ENCODE results near the gene FEN1.

Gene FEN1

DNA sequence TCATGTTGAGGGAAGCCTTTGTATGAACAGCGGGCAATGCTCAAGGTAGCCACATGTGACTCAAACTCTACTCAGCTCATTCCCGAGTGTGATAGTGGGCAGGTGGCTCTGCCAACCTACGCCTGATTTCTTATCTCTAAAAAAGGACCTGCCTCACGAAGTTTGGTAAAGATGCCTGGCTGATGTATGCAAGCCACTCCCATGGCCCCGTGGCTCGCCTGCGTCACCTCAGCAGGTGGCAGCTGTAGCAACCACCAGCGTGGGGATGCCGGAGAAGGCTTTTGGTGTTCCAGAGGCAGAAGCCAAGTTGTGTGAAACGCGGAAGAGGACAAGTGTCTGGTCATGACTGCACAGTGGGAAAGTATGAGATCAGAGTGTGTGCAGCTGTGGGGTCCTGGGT is 40.8 kb downstream of the FEN1 start:
- Histone ChIP-seq H3K4me1 (ENCODE audit: control insufficient read depth in 1 of 2, insufficient read depth in 2 of 2, low read length in 2 of 2) (peaks cover 19 to 38% of the 10 kb centered on the region in 2 experiments), H3K4me2 (ENCODE audit: low read length) (no peak overlapping the region), H3K18ac (ENCODE audit: low read length) (no peak overlapping the region), H2AK5ac (ENCODE audit: low read length) (no peak overlapping the region), H4K12ac (ENCODE audit: low read depth, low read length) (no peak overlapping the region), H3K27ac (ENCODE audit: low read depth, low read length) (no peak overlapping the region), H3K79me1 (ENCODE audit: low read length) (peaks cover 10% of the 10 kb centered on the region), H2BK5ac (ENCODE audit: low read depth, low read length, poor library complexity) (no peak overlapping the region), H2AFZ (ENCODE audit: insufficient read depth, low read length, poor library complexity) (no peak overlapping the region), H3K9ac (ENCODE audit: low read length) (no peak overlapping the region), H4K8ac (ENCODE audit: low read depth, low read length) (no peak overlapping the region), H2BK12ac (ENCODE audit: low read length) (no peak overlapping the region), H4K91ac (ENCODE audit: low read depth, low read length) (no peak overlapping the region), H3K79me2 (ENCODE audit: control insufficient read depth, insufficient read depth, low read length, poor library complexity) (peaks cover 33% of the 10 kb centered on the region), H3K9me3 (ENCODE audit: insufficient read depth, low read depth, low read length) (peaks cover 4% of the 10 kb centered on the region), H3K36me3 (ENCODE audit: control insufficient read depth in 1 of 2, insufficient read depth in 2 of 2, low read length in 2 of 2) (peaks cover 44 to 46% of the 10 kb centered on the region in 2 experiments), H3K23ac (ENCODE audit: low read length) (no peak overlapping the region), H3K4me3 (ENCODE audit: low read depth, low read length) (no peak overlapping the region), H3K14ac (ENCODE audit: low read length) (no peak overlapping the region), H2BK120ac (ENCODE audit: insufficient read depth, low read length, poor library complexity) (no peak overlapping the region), H3K27me3 (ENCODE audit: insufficient read depth, low read length) (no peaks in the 10 kb centered on the region), H3K4ac (ENCODE audit: low read depth, low read length) (peak overlapping the region; percentile 50)
- no CpG with 5 or more reads among the region's 11 CpGs for WGBS (ENCODE audit: extremely low coverage, insufficient coverage, insufficient read length)
- DNase-seq, result peak in 1 of 2 donors; percentile 47

DNA sequence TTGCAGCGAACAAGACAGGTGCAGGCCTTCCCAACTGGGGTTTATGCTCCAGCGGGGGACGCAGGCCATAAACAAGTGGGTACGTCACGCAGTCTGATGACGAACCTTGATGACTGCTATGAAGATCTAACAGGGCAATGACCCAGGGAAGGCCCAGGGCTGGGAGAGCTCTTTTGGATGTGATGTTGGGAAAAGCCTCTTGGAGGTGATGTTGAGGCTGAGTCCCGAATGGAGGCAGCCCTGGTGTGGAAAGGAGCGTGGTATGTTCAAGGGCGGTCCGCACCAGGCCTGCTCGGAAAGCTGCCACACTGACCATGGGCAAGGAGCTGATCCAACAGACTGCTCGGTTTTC is 41.2 kb downstream of the FEN1 start:
- Histone ChIP-seq H3K79me2 (ENCODE audit: control insufficient read depth, insufficient read depth, low read length, poor library complexity) (peaks cover 28% of the 10 kb centered on the region), H3K9me3 (ENCODE audit: insufficient read depth, low read depth, low read length) (peaks cover 4% of the 10 kb centered on the region), H3K4me2 (ENCODE audit: low read length) (no peak overlapping the region), H3K27me3 (ENCODE audit: insufficient read depth, low read length) (no peaks in the 10 kb centered on the region), H2BK5ac (ENCODE audit: low read depth, low read length, poor library complexity) (no peak overlapping the region), H2BK12ac (ENCODE audit: low read length) (no peak overlapping the region), H2AK5ac (ENCODE audit: low read length) (no peak overlapping the region), H3K4ac (ENCODE audit: low read depth, low read length) (peak overlapping the region; percentile 50), H3K14ac (ENCODE audit: low read length) (no peak overlapping the region), H2BK120ac (ENCODE audit: insufficient read depth, low read length, poor library complexity) (no peak overlapping the region), H3K18ac (ENCODE audit: low read length) (peak overlapping the region; percentile 3), H2AFZ (ENCODE audit: insufficient read depth, low read length, poor library complexity) (no peak overlapping the region), H3K4me3 (ENCODE audit: low read depth, low read length) (no peak overlapping the region), H3K79me1 (ENCODE audit: low read length) (peaks cover 5% of the 10 kb centered on the region), H3K36me3 (ENCODE audit: control insufficient read depth in 1 of 2, insufficient read depth in 2 of 2, low read length in 2 of 2) (peaks cover 48 to 50% of the 10 kb centered on the region in 2 experiments), H4K8ac (ENCODE audit: low read depth, low read length) (no peak overlapping the region), H4K91ac (ENCODE audit: low read depth, low read length) (no peak overlapping the region), H3K23ac (ENCODE audit: low read length) (no peak overlapping the region), H3K27ac (ENCODE audit: low read depth, low read length) (no peak overlapping the region), H4K12ac (ENCODE audit: low read depth, low read length) (no peak overlapping the region), H3K9ac (ENCODE audit: low read length) (no peak overlapping the region), H3K4me1 (ENCODE audit: control insufficient read depth in 1 of 2, insufficient read depth in 2 of 2, low read length in 2 of 2) (peaks cover 19 to 38% of the 10 kb centered on the region in 2 experiments)
- DNase-seq, result no peak
- no CpG with 5 or more reads among the region's 12 CpGs for WGBS (ENCODE audit: extremely low coverage, insufficient coverage, insufficient read length)

DNA sequence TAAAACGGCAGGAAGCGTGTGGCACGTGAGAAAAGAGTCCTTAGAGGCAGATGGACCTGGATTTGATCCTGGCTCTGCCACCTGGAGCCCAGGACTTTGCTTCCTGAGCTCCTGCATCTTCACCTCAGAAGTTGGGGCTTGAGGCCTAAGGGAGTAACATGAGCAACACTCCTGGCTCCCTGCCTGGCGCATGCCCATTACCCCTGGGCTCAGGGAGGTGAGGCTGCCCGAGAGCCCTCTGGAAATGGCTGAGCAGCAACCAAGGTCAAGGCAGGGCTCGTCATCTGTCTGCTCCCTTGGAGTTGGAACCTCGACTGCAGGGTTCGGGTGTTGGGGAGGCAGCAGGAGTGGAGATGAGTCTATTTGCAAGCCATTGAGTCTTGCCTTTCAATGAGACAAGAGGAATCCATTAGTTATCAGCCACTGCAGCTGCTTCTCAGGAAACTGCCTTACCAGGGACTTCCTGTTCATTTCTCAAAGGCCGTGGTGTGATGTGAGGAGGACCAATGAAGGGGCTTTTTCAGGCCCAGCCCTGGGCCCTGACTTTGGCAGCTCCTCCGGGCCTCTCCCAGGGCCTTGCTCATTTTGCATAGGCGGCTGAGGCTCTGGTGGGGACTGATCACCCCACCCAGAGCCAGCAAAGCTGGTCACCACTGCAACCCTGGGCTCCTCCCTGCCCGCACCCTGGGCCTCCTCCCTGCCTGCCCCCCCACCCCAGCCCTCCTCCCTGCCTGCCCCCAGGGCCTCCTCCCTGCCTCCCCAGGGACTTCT is 41.8 kb downstream of the FEN1 start:
- Histone ChIP-seq H3K4me3 (ENCODE audit: low read depth, low read length) (no peak overlapping the region), H2AK5ac (ENCODE audit: low read length) (no peak overlapping the region), H2BK120ac (ENCODE audit: insufficient read depth, low read length, poor library complexity) (no peak overlapping the region), H3K14ac (ENCODE audit: low read length) (no peak overlapping the region), H2AFZ (ENCODE audit: insufficient read depth, low read length, poor library complexity) (no peak overlapping the region), H3K36me3 (ENCODE audit: control insufficient read depth in 1 of 2, insufficient read depth in 2 of 2, low read length in 2 of 2) (peaks cover 51 to 53% of the 10 kb centered on the region in 2 experiments), H4K12ac (ENCODE audit: low read depth, low read length) (no peak overlapping the region), H3K79me2 (ENCODE audit: control insufficient read depth, insufficient read depth, low read length, poor library complexity) (peaks cover 23% of the 10 kb centered on the region), H3K9me3 (ENCODE audit: insufficient read depth, low read depth, low read length) (peaks cover 4% of the 10 kb centered on the region), H3K4me1 (ENCODE audit: control insufficient read depth in 1 of 2, insufficient read depth in 2 of 2, low read length in 2 of 2) (peaks cover 17 to 33% of the 10 kb centered on the region in 2 experiments), H3K4ac (ENCODE audit: low read depth, low read length) (no peak overlapping the region), H2BK12ac (ENCODE audit: low read length) (no peak overlapping the region), H3K79me1 (ENCODE audit: low read length) (no peaks in the 10 kb centered on the region), H3K18ac (ENCODE audit: low read length) (no peak overlapping the region), H3K27me3 (ENCODE audit: insufficient read depth, low read length) (no peaks in the 10 kb centered on the region), H3K9ac (ENCODE audit: low read length) (no peak overlapping the region), H2BK5ac (ENCODE audit: low read depth, low read length, poor library complexity) (no peak overlapping the region), H3K23ac (ENCODE audit: low read length) (no peak overlapping the region), H3K27ac (ENCODE audit: low read depth, low read length) (no peak overlapping the region), H4K8ac (ENCODE audit: low read depth, low read length) (no peak overlapping the region), H3K4me2 (ENCODE audit: low read length) (no peak overlapping the region), H4K91ac (ENCODE audit: low read depth, low read length) (no peak overlapping the region)
- no CpG with 5 or more reads among the region's 12 CpGs for WGBS (ENCODE audit: extremely low coverage, insufficient coverage, insufficient read length)
- DNase-seq, result peak in 1 of 2 donors; percentile 21

DNA sequence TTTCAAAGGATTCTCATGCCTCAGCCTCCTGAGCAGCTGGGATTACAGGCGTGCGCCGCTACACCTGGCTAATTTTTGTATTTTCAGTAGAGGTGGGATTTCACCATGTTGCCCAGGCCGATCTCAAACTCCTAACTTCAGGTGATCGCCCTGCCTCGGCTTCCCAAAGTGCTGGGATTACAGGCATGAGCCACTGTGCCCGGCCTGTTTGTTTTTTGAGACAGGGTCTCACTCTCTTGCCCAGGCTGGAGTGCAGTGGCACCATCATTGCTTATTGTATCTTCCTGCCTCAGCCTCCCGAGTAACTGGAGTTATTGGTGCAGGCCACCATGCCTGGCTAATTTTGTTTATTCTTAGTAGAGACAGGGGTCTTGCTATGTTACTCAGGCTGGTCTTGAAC is 43.5 kb downstream of the FEN1 start:
- no peak overlapping the region for H4K91ac ChIP-seq (ENCODE audit: low read depth, low read length)
- no peak overlapping the region for H3K9ac ChIP-seq (ENCODE audit: low read length)
- no peak overlapping the region for H3K14ac ChIP-seq (ENCODE audit: low read length)
- H3K4me3 ChIP-seq (ENCODE audit: low read depth, low read length), result no peak overlapping the region
- H3K4ac ChIP-seq (ENCODE audit: low read depth, low read length), result no peak overlapping the region
- peaks cover 7% of the 10 kb centered on the region for H3K9me3 ChIP-seq (ENCODE audit: insufficient read depth, low read depth, low read length)
- H2AFZ ChIP-seq (ENCODE audit: insufficient read depth, low read length, poor library complexity), result no peak overlapping the region
- H2BK120ac ChIP-seq (ENCODE audit: insufficient read depth, low read length, poor library complexity), result no peak overlapping the region
- peaks cover 17% of the 10 kb centered on the region for H3K79me2 ChIP-seq (ENCODE audit: control insufficient read depth, insufficient read depth, low read length, poor library complexity)
- no peaks in the 10 kb centered on the region for H3K79me1 ChIP-seq (ENCODE audit: low read length)
- no peak overlapping the region for H3K18ac ChIP-seq (ENCODE audit: low read length)
- no peak overlapping the region for H3K27ac ChIP-seq (ENCODE audit: low read depth, low read length)
- H3K23ac ChIP-seq (ENCODE audit: low read length), result no peak overlapping the region
- no peak overlapping the region for H2BK12ac ChIP-seq (ENCODE audit: low read length)
- WGBS (ENCODE audit: extremely low coverage, insufficient coverage, insufficient read length), result no CpG with 5 or more reads among the region's 8 CpGs
- no peak overlapping the region for H3K4me2 ChIP-seq (ENCODE audit: low read length)
- H4K12ac ChIP-seq (ENCODE audit: low read depth, low read length), result no peak overlapping the region
- peaks cover 66 to 68% of the 10 kb centered on the region in 2 experiments for H3K36me3 ChIP-seq (ENCODE audit: control insufficient read depth in 1 of 2, insufficient read depth in 2 of 2, low read length in 2 of 2)
- no peaks in the 10 kb centered on the region for H3K27me3 ChIP-seq (ENCODE audit: insufficient read depth, low read length)
- no peak overlapping the region for H4K8ac ChIP-seq (ENCODE audit: low read depth, low read length)
- H2BK5ac ChIP-seq (ENCODE audit: low read depth, low read length, poor library complexity), result no peak overlapping the region
- H2AK5ac ChIP-seq (ENCODE audit: low read length), result no peak overlapping the region
- no peak for DNase-seq
- peaks cover 13 to 24% of the 10 kb centered on the region in 2 experiments for H3K4me1 ChIP-seq (ENCODE audit: control insufficient read depth in 1 of 2, insufficient read depth in 2 of 2, low read length in 2 of 2)
